ENCODE measurements around the gene DCAF6. TPM values are rescaled to one million over a fixed set of nuclear protein-coding genes. Genes with fewer than 3 reads are reported as not detected.

Gene DCAF6
- total and polyA plus RNA-seq, 7 donors: 71.0 to 396 (median 316) TPM

DNA sequence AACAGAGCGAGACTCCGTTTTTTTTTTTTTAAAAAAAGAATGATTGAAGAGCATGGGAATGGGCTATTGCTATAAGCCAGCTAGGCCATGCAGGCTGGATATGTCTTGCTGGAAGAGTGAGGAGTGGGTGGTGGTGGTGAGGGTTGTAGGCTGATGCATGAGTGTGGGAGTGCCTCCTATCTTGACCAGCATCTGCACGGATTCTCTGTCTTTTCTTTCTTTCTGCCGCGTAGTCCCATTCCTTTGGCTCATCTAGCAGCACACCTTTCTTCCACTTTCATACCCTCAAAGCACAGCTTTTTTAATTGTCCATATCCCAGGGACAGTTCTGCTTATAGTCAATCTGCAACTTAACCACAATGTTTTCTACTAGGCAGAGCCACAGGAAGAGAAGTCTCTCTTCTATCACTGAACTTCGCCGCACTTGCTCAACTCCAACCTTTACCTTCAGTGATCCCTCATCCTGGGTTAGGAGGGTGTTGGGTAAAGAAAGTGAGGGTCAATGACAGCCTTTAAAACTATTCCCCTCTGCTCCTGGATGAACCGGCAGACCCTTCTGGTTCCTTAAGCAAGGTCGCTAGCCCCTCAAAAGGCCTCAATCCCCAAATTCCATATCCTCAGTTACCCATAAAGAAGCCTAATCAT is 37.8 kb upstream of the DCAF6 start:
- Histone ChIP-seq H3K27ac (no peak overlapping the region), H3K9me3 (no peaks in the 10 kb centered on the region), H3K4me1 (peaks cover 5% of the 10 kb centered on the region), H3K27me3 (ENCODE audit: insufficient read depth in 3 of 3, low read length in 2 of 3) (no peaks in the 10 kb centered on the region), H3K4me3 (no peak overlapping the region), H3K36me3 (ENCODE audit: insufficient read depth in 1 of 2, low read depth in 1 of 2) (no peaks in the 10 kb centered on the region)
- intact Hi-C loops (cut with DNase I): no loop called here
- no peak for TF ChIP-seq CTCF (IDR thresholded peaks at IDR 0.05)
- ATAC-seq (peak in 1 of 4 donors; percentile 7), DNase-seq (no peak)
- WGBS, 3 donors: 92 to 94% (median 93%) methylated on average over 9 of the region's 9 CpGs

DNA sequence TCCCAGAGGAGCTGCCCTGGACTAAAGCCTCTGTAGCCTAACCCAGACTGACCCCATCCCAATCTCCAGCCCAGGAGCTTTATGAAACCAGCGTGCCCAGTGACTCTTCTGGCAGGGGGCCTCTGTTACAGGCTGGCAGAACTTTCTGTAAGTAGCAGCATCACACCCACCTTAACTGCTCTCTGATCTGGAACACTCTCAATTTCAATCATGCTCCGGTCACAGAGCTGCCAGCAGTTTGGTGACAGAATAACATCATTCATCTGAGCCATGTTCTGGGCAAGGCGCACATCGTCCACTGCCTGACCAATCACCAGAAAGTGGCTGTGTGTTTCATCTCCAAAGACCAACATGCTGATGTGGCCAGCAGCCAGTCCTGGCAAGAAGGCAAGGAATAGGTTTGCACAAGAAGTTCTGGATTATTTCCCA is 37.2 kb upstream of the DCAF6 start:
- peak; percentile 74 to 96 (median 88) for ATAC-seq

GRCh38 chr1:167900907-167901306 is 35.6 kb upstream of the DCAF6 start:
- ATAC-seq: no peak
- no peak for TF ChIP-seq CTCF (IDR thresholded peaks at IDR 0.05)
- intact Hi-C loops (cut with DNase I): no loop called here

More for the DNA sequence above, 37.2 kb upstream of the DCAF6 start:
- no peaks in the 10 kb centered on the region for H3K27me3 ChIP-seq (ENCODE audit: insufficient read depth in 3 of 3, low read length in 2 of 3)
- no peak overlapping the region for H3K27ac ChIP-seq
- peak; percentile 69 to 86 for DNase-seq
- WGBS, 3 donors: 20 to 42% (median 29%) methylated on average over 4 of the region's 4 CpGs
- intact Hi-C loops (cut with DNase I): no loop called here
- H3K4me3 ChIP-seq: no peak overlapping the region
- no peak for TF ChIP-seq CTCF (IDR thresholded peaks at IDR 0.05)
- H3K36me3 ChIP-seq (ENCODE audit: insufficient read depth in 1 of 2, low read depth in 1 of 2): no peaks in the 10 kb centered on the region
- no peaks in the 10 kb centered on the region for H3K9me3 ChIP-seq
- H3K4me1 ChIP-seq: peaks cover 5% of the 10 kb centered on the region

GRCh38 chr1:167904652-167905130 is 31.8 kb upstream of the DCAF6 start:
- intact Hi-C loops (cut with DNase I): no loop called here
- H3K9me3 ChIP-seq: no peaks in the 10 kb centered on the region
- H3K27ac ChIP-seq: no peak overlapping the region

More at GRCh38 chr1:167900907-167901306, 35.6 kb upstream of the DCAF6 start:
- H3K9me3 ChIP-seq: no peaks in the 10 kb centered on the region
- H3K27me3 ChIP-seq (ENCODE audit: insufficient read depth in 3 of 3, low read length in 2 of 3): no peaks in the 10 kb centered on the region
- no peak for DNase-seq
- H3K4me3 ChIP-seq: no peak overlapping the region
- H3K36me3 ChIP-seq (ENCODE audit: insufficient read depth in 1 of 2, low read depth in 1 of 2): no peaks in the 10 kb centered on the region
- WGBS, 3 donors: 95 to 96% (median 95%) methylated on average over 4 of the region's 4 CpGs
- no peak overlapping the region for H3K27ac ChIP-seq
- H3K4me1 ChIP-seq: peaks cover 5% of the 10 kb centered on the region

More at GRCh38 chr1:167904652-167905130, 31.8 kb upstream of the DCAF6 start:
- no peaks in the 10 kb centered on the region for H3K36me3 ChIP-seq (ENCODE audit: insufficient read depth in 1 of 2, low read depth in 1 of 2)
- peaks cover 1% of the 10 kb centered on the region for H3K4me1 ChIP-seq
- no peak for DNase-seq
- no peak overlapping the region for H3K4me3 ChIP-seq
- no peaks in the 10 kb centered on the region for H3K27me3 ChIP-seq (ENCODE audit: insufficient read depth in 3 of 3, low read length in 2 of 3)
- TF ChIP-seq CTCF (IDR thresholded peaks at IDR 0.05): no peak
- WGBS, 3 donors: 69 to 77% (median 73%) methylated on average over 4 of the region's 4 CpGs
- ATAC-seq: peak in 3 of 4 donors; percentile 45 to 54 (median 53)

All from psoas muscle (tissue), 8 donors.